Superior temporal gyrus (tissue), 1 donor: ENCODE data around the gene HIVEP2.
A peak's percentile ranks its signal among the peaks of the same experiment; 100 is the strongest.

Experiments
- DNase-seq: peaks from one replicate; pipeline ENCODE4 v3.0.0-alpha.2; 2016; ENCODE audit errors: extremely low spot score

The HIVEP2 gene

GRCh38 chr6:142867355-142867801 lies 77.6 kb downstream of the HIVEP2 start:
- no peak for DNase-seq

GRCh38 chr6:142863981-142864380 lies 81.0 kb downstream of the HIVEP2 start:
- DNase-seq, result no peak

GRCh38 chr6:142861711-142862110 lies 83.3 kb downstream of the HIVEP2 start:
- DNase-seq, result no peak

GRCh38 chr6:142860498-142860897 lies 84.5 kb downstream of the HIVEP2 start:
- no peak for DNase-seq

- DNase-seq, result no peak
These were observed 87.0 kb downstream of the HIVEP2 start for GRCh38 chr6:142857796-142858555.

GRCh38 chr6:142857233-142857761 lies 87.7 kb downstream of the HIVEP2 start:
- peak; percentile 79 for DNase-seq

- no peak for DNase-seq
These were observed 88.2 kb downstream of the HIVEP2 start for GRCh38 chr6:142856624-142857232.

GRCh38 chr6:142855893-142856623 lies 88.9 kb downstream of the HIVEP2 start:
- DNase-seq, result no peak

GRCh38 chr6:142854589-142855488 lies 90.1 kb downstream of the HIVEP2 start:
- DNase-seq, result no peak

- DNase-seq, result no peak
These were observed 91.5 kb downstream of the HIVEP2 start for GRCh38 chr6:142853244-142854180.

GRCh38 chr6:142851601-142852000 lies 93.4 kb downstream of the HIVEP2 start:
- DNase-seq, result no peak

- DNase-seq, result no peak
These were observed 94.1 kb downstream of the HIVEP2 start for GRCh38 chr6:142850679-142851423.

- no peak for DNase-seq
These were observed 96.0 kb downstream of the HIVEP2 start for GRCh38 chr6:142848976-142849375.

GRCh38 chr6:142848156-142848555 lies 96.8 kb downstream of the HIVEP2 start:
- no peak for DNase-seq

- DNase-seq, result no peak
These were observed 98.1 kb downstream of the HIVEP2 start for GRCh38 chr6:142846883-142847287.

- no peak for DNase-seq
These were observed 98.5 kb downstream of the HIVEP2 start for GRCh38 chr6:142846459-142846831.

GRCh38 chr6:142845624-142846458 lies 99.1 kb downstream of the HIVEP2 start:
- DNase-seq, result peak; percentile 83

GRCh38 chr6:142845143-142845571 lies 99.8 kb downstream of the HIVEP2 start:
- no peak for DNase-seq
